Measurements from ENCODE around the gene IFNLR1.

IFNLR1 gene

GRCh38 chr1:24133819-24134218 is 53.3 kb downstream of the IFNLR1 start:
- TF ChIP-seq POLR2AphosphoS5 (IDR thresholded peaks at IDR 0.05; ENCODE audit: low read depth, low read length) (no peak), FOXP2 (optimal IDR thresholded peaks at IDR 0.05; ENCODE audit: borderline replicate concordance, extremely low read depth, extremely low read length, insufficient read depth) (no peak), SIN3A (IDR thresholded peaks at IDR 0.05; ENCODE audit: borderline replicate concordance, insufficient read depth, low read length) (no peak), REST (IDR thresholded peaks at IDR 0.05; ENCODE audit: insufficient read depth in 1 of 2, low read depth in 2 of 2, low read length in 2 of 2) (no peak), TAF1 (IDR thresholded peaks at IDR 0.05; ENCODE audit: borderline replicate concordance, insufficient read depth, low read length) (no peak)

- TF ChIP-seq REST (IDR thresholded peaks at IDR 0.05; ENCODE audit: insufficient read depth in 1 of 2, low read depth in 2 of 2, low read length in 2 of 2) (no peak), TAF1 (IDR thresholded peaks at IDR 0.05; ENCODE audit: borderline replicate concordance, insufficient read depth, low read length) (no peak), FOXP2 (optimal IDR thresholded peaks at IDR 0.05; ENCODE audit: borderline replicate concordance, extremely low read depth, extremely low read length, insufficient read depth) (no peak), POLR2AphosphoS5 (IDR thresholded peaks at IDR 0.05; ENCODE audit: low read depth, low read length) (no peak), SIN3A (IDR thresholded peaks at IDR 0.05; ENCODE audit: borderline replicate concordance, insufficient read depth, low read length) (no peak)
Observed at GRCh38 chr1:24130385-24130784, 56.7 kb downstream of the IFNLR1 start.

GRCh38 chr1:24127801-24128363 is 59.2 kb downstream of the IFNLR1 start:
- no peak for TF ChIP-seq TAF1 (IDR thresholded peaks at IDR 0.05; ENCODE audit: borderline replicate concordance, insufficient read depth, low read length)
- no peak for TF ChIP-seq SIN3A (IDR thresholded peaks at IDR 0.05; ENCODE audit: borderline replicate concordance, insufficient read depth, low read length)
- no peak for TF ChIP-seq POLR2AphosphoS5 (IDR thresholded peaks at IDR 0.05; ENCODE audit: low read depth, low read length)
- no peak for TF ChIP-seq FOXP2 (optimal IDR thresholded peaks at IDR 0.05; ENCODE audit: borderline replicate concordance, extremely low read depth, extremely low read length, insufficient read depth)
- no peak for TF ChIP-seq REST (IDR thresholded peaks at IDR 0.05; ENCODE audit: insufficient read depth in 1 of 2, low read depth in 2 of 2, low read length in 2 of 2)

- TF ChIP-seq POLR2AphosphoS5 (IDR thresholded peaks at IDR 0.05; ENCODE audit: low read depth, low read length) (no peak), SIN3A (IDR thresholded peaks at IDR 0.05; ENCODE audit: borderline replicate concordance, insufficient read depth, low read length) (no peak), FOXP2 (optimal IDR thresholded peaks at IDR 0.05; ENCODE audit: borderline replicate concordance, extremely low read depth, extremely low read length, insufficient read depth) (no peak), REST (IDR thresholded peaks at IDR 0.05; ENCODE audit: insufficient read depth in 1 of 2, low read depth in 2 of 2, low read length in 2 of 2) (no peak), TAF1 (IDR thresholded peaks at IDR 0.05; ENCODE audit: borderline replicate concordance, insufficient read depth, low read length) (no peak)
Observed at GRCh38 chr1:24127134-24127800, 59.8 kb downstream of the IFNLR1 start.

All from PFSK-1 (cell line).